Right kidney (tissue), 9 donors: ENCODE data around the gene STXBP4.

Source experiments
- DNase-seq: peaks from one replicate; pipeline ENCODE4 v3.0.0-alpha.2; 2016
- long read RNA-seq, 8 donors: transcript quantifications; one replicate each; lab custom pipeline, GENCODE V29; 2026

Gene STXBP4, protein sequence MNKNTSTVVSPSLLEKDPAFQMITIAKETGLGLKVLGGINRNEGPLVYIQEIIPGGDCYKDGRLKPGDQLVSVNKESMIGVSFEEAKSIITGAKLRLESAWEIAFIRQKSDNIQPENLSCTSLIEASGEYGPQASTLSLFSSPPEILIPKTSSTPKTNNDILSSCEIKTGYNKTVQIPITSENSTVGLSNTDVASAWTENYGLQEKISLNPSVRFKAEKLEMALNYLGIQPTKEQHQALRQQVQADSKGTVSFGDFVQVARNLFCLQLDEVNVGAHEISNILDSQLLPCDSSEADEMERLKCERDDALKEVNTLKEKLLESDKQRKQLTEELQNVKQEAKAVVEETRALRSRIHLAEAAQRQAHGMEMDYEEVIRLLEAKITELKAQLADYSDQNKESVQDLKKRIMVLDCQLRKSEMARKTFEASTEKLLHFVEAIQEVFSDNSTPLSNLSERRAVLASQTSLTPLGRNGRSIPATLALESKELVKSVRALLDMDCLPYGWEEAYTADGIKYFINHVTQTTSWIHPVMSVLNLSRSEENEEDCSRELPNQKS
- long read RNA-seq, donor 1, full-length matches to known transcripts, result 2 of 2 reads
- long read RNA-seq, donor 1, partial matches to known transcripts, result 0 of 2 reads
- long read RNA-seq, donor 1, other reads (novel, unspliced or antisense), result 0 of 2 reads
- long read RNA-seq, donor 2, full-length matches to known transcripts, result 2 of 2 reads
- long read RNA-seq, donor 2, partial matches to known transcripts, result 0 of 2 reads
- long read RNA-seq, donor 2, other reads (novel, unspliced or antisense), result 0 of 2 reads
- long read RNA-seq, donor 3, result 0 reads
- long read RNA-seq, donor 4, full-length matches to known transcripts, result 3 of 3 reads
- long read RNA-seq, donor 4, partial matches to known transcripts, result 0 of 3 reads
- long read RNA-seq, donor 4, other reads (novel, unspliced or antisense), result 0 of 3 reads
- long read RNA-seq, donor 5, result 0 reads
- long read RNA-seq, donor 6, full-length matches to known transcripts, result 2 of 2 reads
- long read RNA-seq, donor 6, partial matches to known transcripts, result 0 of 2 reads
- long read RNA-seq, donor 6, other reads (novel, unspliced or antisense), result 0 of 2 reads
- long read RNA-seq, donor 7, result 0 reads
- long read RNA-seq, donor 8, full-length matches to known transcripts, result 2 of 2 reads
- long read RNA-seq, donor 8, partial matches to known transcripts, result 0 of 2 reads
- long read RNA-seq, donor 8, other reads (novel, unspliced or antisense), result 0 of 2 reads

DNA sequence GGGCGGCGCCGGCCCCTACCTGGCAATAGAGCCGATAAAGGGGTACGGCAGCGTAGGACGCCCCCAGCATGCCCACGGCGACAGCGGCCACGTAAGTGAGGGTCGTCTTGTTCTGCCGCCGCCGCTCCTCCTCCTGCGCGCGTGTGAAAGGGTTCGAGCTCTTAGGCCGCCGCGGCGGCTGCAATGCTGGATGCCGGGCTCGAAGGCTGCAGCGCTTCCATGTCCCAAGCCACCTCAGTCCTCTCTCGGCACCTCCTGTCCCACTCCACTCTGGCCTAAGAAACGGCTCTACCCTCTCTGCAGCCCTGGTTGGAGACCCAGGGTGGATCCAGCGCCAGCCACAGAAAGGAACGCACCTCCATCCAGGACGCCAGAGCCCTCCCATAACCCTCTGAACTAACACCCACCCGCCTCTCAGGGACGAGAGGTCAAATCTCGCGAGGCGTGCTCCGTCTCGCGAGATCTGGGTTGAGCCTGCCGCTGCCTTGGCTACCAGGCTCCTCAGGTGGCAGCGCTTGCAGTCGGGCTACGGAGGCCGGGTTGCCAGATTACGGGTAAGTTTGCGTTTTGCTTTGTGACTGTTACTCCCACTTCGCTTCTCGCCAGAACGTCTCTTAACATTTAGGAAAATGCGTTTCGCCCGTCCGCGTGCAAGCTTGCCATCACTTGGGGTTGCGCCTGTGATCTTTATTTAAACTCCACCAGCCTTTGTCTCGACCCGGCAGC lies at the start of gene STXBP4, which contains the start of gene COX11:
Gene STXBP4, plus strand, starts transcription at position 504 of the 726 bp plus-strand sequence. CDS start 17,455 bp downstream, outside the sequence.
Gene COX11, minus strand, starts transcription at position 393 of the 726 bp plus-strand sequence. Its CDS starts 8 bp downstream, at position 385.
- peak; percentile 96 for DNase-seq

DNA sequence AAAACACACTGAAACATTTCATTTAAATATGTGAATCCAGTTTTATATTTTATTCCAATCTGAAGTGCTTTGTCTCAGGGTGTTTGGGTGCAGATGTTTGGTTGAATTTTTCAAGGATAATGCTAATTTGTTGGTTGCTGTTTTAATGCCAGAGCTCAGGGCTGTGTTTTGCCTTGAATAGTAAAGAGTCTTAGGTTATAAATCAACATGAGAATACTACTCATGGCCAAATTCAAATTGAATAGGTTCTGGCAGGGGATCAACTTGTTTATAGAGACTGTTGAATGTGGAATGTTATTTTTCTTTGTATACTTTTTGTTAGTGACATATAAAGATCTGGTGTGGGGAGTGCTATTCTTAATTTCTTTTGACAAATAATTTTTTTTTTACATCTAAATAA lies 49.1 kb upstream of the STXBP4 start:
- DNase-seq, result no peak

DNA sequence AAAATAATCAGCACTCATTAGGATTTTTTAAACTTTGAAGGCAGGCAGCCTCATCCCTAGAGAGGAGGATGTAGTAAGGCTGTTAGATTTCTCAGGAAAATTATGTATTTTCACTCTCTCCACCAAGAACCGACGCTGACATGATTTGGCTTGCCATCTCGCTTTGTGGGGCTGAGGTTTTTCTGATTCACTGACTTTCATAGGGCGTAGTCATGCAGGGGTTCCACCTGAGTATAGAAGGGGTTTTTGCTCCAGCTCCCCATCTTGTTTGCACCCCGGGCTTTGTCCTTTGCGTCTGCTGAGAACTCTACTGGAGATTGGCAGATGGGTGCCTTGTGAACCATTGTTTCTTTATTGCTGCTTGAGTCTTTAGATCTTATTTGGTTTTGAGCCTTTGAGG lies 47.7 kb upstream of the STXBP4 start:
- no peak for DNase-seq

DNA sequence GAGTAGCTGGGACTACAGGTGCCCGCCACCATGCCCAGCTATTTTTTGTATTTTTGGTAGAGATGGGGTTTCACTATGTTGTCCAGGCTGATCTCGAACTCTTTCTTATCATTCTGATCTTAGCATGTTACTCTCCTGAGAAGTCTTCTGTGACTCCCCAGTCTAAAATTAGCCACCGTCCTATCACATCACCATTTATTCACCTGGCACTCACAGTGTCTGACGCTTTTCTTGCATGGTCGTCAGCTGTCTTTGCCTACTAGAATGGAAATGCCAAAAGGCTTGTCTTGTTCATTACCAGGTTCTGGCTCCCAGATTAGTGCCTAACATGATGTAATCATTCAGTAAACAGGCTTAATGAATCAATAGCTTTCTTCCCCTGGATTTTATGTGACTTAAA lies 44.2 kb upstream of the STXBP4 start:
- no peak for DNase-seq

DNA sequence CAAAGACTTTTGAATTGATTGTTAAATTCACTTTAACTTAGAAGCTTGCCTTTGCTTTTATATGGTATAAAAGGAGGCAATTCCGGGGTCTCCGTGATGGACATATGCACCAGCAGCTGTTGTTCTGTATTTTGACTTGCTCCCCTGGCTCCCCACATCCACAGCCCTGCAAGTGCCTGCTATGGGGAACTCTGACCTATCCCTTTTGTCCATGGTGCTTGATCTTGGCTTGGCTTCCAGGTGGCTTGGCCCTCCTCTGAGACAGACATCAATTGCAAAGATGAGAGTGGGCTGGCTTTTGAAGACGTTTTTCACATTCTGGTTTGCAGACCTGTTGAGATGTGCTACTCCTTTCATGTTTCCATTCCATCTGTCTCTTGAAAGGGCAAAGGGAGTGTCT lies 41.0 kb upstream of the STXBP4 start:
- DNase-seq, result no peak

DNA sequence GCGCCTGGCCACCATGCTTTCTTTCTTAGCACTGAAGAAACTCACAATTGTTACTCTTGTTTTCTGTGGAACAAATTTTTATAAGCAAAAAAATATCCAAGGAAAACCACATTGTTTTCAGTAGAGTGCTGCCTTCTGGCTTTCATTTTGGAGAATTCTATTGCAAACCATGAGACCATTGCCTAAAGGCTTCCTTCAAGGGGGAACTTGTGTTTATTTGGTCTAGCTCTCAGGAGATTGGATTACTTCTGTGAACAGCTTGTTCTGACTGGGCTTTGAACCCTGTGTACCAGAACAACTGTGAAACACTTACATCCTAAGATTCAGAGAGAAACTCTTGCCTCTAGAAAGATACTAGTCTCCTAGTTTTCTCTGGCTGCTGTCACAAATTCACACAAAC lies 35.9 kb upstream of the STXBP4 start:
- DNase-seq, result no peak

DNA sequence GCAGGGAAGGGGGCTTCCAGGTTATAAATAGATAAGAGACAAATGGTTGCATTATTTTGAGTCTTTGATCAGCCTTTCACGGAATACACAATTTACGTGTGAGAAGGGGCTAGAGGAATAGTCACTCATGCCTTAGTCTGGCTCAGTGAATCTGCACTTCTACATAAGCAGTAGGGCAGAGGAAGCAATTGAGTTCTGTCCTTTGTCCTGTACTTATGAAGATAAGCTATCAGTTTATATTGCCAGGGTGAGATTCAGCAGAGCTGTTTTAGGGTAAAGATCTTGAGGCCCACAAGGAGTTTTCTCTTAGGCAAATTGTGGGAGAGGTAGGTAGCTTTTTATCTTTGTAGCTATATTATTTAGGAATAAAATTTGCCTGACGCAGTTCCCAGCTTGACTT lies 34.6 kb upstream of the STXBP4 start:
- DNase-seq, result no peak

DNA sequence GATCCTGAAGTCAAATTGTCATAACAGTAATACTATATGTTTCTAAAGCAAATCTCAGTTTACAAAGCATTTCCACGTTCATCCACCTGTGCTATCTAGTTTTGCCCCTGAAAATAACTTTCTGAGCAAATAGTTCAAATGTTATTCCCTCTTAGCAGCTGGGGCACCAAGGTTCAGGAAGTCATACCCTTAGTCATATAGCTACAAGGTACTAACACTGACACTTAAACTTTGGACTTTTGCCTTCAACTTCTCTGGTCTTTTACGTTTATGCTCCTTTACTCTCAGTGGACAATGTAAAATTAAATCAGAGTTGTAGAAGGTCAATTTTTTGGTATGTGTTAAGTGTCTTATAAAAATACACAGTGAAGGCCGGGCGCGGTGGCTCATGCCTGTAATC lies 33.1 kb upstream of the STXBP4 start:
- no peak for DNase-seq

DNA sequence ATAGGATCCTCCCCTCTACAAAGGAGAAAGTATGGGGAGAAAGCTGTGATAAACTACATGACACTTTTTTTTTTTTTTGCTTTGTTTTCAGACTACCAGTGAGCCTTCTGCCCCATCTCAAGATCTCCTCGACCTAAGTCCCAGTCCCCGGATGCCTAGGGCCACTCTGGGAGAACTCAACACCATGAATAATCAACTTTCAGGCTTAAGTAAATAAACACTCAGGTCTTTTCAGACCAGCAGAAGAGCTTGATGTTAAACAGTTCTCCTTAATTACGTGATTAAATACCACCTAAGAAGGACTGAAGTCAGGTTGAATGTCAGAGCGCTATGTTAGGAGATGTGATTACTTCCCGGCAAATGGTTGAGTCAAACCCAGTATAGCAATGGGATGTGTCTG lies 31.5 kb upstream of the STXBP4 start:
- no peak for DNase-seq

DNA sequence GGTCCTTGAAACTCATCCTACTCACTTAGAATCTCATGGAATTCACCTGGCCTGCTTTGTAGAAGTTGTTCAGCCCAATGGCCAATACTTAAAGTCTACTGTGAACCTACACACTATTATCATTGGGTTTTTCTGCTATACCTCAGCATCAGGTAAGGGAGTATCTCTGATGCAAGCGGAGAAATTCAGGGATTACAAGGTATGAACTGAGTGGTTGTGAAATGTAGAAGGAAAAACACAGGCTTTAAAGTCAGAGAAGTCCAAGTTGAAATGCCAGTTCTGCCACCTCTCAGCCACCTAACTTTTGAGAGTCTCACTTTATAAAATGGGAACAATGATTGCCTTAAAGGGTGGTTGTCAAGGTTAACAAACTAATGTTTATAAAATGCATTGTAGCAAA lies 31.1 kb upstream of the STXBP4 start:
- DNase-seq, result no peak

DNA sequence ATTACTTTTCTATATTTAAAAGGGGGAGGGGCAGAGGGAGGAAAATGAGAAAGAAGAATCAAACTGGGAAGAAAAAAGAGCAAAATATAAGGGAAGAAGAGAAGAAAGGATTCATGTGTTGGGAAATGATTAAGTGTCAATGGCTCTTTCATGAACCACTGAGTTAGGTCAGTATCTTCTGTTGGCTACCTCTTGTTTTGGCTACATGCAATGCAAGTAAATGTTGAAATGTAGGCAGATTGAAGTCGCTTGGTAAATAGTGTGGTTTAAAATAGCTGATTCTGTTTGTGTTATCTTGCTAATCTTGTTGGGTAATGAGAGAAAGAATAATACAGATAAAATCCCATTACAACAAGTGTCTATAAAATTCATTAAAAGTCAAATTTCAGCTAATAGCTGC lies 27.3 kb upstream of the STXBP4 start:
- DNase-seq, result no peak

DNA sequence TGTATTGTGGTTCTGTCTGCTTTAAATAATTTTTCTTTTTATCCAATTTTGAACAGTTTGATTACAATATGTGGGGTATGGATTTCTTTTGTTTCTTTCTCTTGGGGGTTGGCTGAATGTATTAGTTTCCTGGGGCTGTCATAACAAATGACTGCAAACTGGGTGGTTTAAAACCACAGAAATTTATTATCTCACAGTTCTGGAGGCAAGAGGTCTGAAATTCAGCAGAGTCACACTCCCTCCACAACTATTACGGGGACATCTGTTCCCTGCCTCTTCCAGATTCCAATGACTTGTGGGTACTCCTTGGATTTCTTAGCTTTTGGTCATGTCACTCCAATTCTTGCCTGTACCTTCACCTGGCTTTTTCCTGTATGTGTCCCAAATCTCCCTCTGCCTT lies 23.8 kb upstream of the STXBP4 start:
- no peak for DNase-seq

DNA sequence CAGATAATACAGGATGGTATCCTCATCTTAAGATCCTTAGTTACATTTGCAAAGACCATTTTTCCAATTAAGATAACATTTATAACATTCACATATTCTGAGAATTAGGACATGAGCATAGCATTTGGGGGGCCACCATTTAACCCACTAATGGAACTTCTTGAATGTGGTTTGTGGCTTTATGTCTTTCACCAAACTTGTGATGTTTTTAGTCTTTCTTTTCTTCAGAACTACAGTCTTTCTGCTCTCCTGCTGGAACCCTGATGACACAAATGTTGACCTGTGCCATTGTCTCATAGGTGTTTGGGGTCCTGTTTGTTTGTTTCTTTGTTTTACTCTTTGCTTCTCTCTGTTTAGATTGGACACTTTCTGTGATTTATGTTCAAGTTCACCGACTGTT lies 23.3 kb upstream of the STXBP4 start:
- DNase-seq, result no peak

DNA sequence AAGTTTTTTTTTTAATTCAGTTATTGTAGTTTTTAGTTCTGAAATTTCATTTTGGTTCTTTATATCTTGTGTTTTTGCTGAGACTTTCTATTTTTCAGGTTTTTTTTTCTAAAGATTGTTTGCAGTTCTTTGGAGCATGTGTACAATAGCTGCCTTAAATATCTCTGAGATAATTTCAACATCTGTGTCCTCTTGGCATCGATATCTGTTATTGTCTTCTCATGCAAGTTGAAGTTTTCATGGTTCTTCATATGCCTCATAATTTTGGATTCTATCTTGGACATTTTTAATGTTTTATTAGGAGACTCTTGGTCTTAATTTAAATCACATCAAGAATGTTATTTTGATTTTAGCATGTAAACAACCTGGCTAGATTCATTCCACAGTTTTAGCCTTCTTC lies 22.9 kb upstream of the STXBP4 start:
- DNase-seq, result no peak

DNA sequence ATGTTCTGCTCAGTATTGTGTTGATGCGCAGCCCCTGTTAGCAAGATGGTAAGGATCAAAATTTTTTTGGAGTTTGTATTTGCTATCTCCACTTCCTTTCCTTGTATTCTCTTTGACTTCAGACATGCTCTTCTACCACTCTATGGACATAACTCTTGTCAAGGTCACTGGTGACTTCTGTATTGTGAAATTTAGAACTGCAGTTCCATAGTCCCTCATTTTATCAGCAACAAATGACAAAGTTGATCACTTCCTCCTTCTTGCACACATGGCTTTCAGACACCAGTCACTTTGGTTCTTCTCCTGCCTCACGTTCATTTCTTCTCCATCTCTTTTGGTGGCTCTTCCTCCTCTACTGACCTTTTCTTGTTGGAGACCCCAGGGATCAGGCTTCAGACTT lies 21.2 kb upstream of the STXBP4 start:
- DNase-seq, result no peak

DNA sequence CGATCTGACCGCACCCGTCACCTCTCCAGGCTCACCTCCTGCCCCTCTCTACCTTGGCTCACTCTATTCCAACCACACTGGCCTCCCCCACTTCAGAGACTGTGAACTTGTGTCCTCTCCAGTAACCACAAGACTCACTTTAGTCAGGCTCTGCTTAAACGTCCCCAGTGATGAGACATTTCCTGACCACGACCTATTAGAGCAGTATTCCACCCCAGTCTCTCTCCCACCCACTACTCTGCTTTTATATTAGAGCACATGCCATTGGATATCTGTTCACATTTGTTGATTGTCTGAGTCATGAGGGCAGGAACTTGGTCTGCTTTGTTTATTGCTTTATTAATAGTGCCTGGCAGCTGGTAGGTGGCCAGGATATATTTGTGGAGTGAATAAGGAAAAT lies 20.2 kb upstream of the STXBP4 start:
- DNase-seq, result no peak

DNA sequence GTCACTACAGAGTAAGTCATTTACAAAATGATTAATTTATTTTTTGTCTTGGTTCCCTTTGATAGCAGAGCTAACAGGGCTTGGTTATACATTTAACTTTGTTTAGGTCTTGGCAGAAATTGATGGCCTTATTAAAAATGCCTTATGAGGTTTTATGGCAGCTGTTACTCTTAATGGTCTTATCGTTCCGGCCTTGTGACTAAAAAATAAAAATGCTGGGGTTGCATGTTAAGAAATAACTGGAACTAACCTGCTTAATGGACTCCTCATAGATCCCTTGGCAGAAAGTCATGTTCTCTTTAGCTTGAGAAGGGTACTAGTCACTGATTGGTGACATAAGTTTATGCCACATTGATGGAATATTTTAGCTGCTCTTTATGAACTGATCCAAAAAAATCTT lies 18.4 kb upstream of the STXBP4 start:
- no peak for DNase-seq

DNA sequence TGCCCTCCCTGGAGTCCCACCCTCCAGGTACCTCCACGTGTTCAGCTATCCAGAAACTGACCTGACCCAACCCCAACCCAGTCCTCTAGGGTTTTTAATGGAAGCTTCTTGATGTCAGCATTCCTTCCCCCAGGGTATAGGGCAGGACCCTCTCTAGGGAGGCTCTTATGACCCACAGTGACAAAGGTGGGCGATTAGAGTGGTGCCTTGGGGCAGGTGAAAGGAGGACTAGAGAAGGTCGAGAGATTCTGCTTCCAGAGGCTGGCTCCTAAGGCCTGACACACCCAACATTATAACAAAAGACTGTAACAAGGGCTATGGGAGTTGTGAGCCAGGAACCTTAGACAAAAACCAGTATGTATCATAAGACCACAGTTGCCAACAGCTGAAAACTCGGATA lies 17.3 kb upstream of the STXBP4 start:
- no peak for DNase-seq

DNA sequence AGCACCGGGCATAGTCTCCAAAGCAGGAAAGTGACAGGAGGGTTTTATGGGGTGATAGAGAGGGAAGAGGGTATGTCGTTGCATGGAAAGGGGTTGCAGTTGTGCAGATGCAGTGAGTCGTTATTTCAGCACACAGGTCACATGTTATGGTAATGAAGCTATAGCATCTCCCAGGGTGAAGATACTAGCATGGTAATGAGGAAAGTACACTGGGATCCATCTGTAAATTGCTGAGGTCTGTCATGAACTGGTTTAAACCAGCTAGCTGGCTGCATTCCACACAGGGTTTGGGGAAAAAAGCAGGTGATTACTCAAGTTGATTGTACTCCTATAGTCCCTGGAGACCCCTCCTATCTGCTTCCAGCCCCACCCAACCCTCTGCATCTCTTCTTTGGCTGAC lies 11.8 kb upstream of the STXBP4 start:
- DNase-seq, result no peak

DNA sequence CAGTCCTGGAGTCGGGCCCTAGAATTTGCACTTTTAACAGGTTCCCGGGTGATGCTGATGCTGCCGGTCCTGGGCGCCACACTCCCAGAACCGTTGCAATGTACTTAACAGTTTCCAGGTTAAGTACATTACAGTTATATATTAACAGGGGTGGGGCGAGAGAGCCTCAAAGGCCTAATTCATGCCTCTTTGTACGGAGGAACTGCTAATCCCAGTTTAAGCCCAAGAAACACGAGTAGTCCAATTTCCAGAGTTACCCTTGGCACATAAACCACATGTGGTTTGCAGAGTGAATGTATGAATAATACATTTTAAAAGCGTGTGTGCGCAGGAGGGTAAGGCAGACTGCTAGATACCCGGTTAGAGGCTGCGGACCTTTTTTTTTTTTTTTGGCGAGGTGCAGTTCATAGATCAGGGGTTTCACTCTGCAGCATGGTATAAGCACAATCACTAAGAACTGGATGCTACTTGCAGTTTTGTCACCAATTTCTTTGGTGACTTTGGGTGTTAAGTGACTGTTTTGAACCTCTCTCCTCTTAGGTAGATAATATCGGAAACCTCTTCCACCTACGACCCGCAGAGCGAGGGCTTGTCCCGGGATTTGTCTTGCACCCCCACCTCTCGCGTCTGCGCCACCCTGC lies 824 bp upstream of the STXBP4 start:
- no peak for DNase-seq

DNA sequence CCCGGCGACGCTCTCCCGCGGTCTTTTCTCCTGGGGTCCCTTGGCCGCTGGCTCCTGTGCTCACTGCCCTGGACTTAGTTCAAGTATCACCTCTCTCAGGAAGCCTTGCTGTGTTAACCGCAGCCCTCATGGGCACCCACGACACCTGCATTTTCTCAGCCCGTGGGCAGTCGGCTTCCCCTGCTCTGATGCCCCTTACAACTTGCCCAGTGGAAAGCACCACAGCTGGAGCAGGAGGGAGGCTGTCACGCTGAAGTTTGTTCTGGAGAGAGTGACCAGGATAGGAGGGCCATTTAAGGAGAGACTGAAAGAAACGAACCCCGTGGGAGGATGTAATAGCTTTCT lies 395 bp downstream of the STXBP4 start:
- DNase-seq, result peak; percentile 91
